GM23338 (cell line): ENCODE data around the gene CCSAP. TPM values are rescaled to one million over a fixed set of nuclear protein-coding genes. Genes with fewer than 3 reads are reported as not detected.
A peak's percentile ranks its signal among the peaks of the same experiment; 100 is the strongest.

ENCODE experiments used
- ATAC-seq: fragments of 200-7000 bp; cut with Tn5 transposase; 3 replicates; pipeline ENCODE4 v1.9.1; 2020
- DNase-seq: peaks from one replicate; pipeline ENCODE4 v3.0.0-alpha.2; 2015; ENCODE audit warnings: low spot score
- H2AFZ ChIP-seq: fragments of 200-600 bp; sonication (generic); 2 replicates; pipeline ENCODE4 v1.8.0; 2016; ENCODE audit warnings: antibody characterized with exemption, mild to moderate bottlenecking, moderate library complexity
- H3F3A ChIP-seq: fragments of 200-600 bp; sonication (generic); replicated peaks from 2 replicates; pipeline ENCODE4 v1.8.0; 2017; ENCODE audit warnings: antibody characterized with exemption, mixed run types, low read depth
- H3K27ac ChIP-seq: fragments of 200-600 bp; sonication (generic); 2 replicates; pipeline ENCODE4 v1.6.1; 2016; ENCODE audit warnings: low read depth
- H3K27me3 ChIP-seq: fragments of 200-600 bp; sonication (generic); 2 replicates; pipeline ENCODE4 v1.8.0; 2016; ENCODE audit warnings: mild to moderate bottlenecking, mixed run types, moderate library complexity; ENCODE audit not compliant: insufficient read depth
- H3K36me3 ChIP-seq: fragments of 200-600 bp; sonication (generic); 2 replicates; pipeline ENCODE4 v1.8.0; 2016; ENCODE audit warnings: mild to moderate bottlenecking; ENCODE audit not compliant: insufficient read depth
- H3K4me1 ChIP-seq: fragments of 200-600 bp; sonication (generic); 2 replicates; pipeline ENCODE4 v1.8.0; 2016; ENCODE audit warnings: mild to moderate bottlenecking, moderate library complexity; ENCODE audit not compliant: insufficient read depth
- H3K4me2 ChIP-seq: fragments of 200-600 bp; sonication (generic); 2 replicates; pipeline ENCODE4 v1.7.1; 2017; ENCODE audit warnings: mixed run types
- H3K4me3 ChIP-seq: fragments of 200-600 bp; sonication (generic); 2 replicates; pipeline ENCODE4 v1.6.1; 2016; ENCODE audit warnings: mixed run types
- H3K79me2 ChIP-seq: fragments of 200-600 bp; sonication (generic); replicated peaks from 2 replicates; pipeline ENCODE4 v1.8.0; 2017; ENCODE audit warnings: mild to moderate bottlenecking; ENCODE audit not compliant: insufficient read depth
- H3K9me2 ChIP-seq: fragments of 200-600 bp; sonication (generic); 2 replicates; pipeline ENCODE4 v1.8.0; 2017; ENCODE audit not compliant: insufficient read depth
- H4K20me1 ChIP-seq: fragments of 200-600 bp; sonication (generic); replicated peaks from 2 replicates; pipeline ENCODE4 v1.8.0; 2017; ENCODE audit warnings: mild to moderate bottlenecking; ENCODE audit not compliant: insufficient read depth
- H3K27ac Mint-ChIP-seq: 2 replicates; pipeline ENCODE4 v1.8.0; 2020; ENCODE audit warnings: inconsistent platforms, mild to moderate bottlenecking, moderate library complexity, mixed read lengths
- H3K27me3 Mint-ChIP-seq: 3 replicates; pipeline ENCODE4 v1.8.0; 2022; ENCODE audit warnings: low read depth, mild to moderate bottlenecking, moderate library complexity, mixed read lengths, inconsistent platforms; ENCODE audit not compliant: insufficient read depth, poor library complexity
- H3K36me3 Mint-ChIP-seq: 3 replicates; pipeline ENCODE4 v1.8.0; 2021; ENCODE audit warnings: low read depth, mild to moderate bottlenecking, inconsistent platforms, moderate library complexity, mixed read lengths
- H3K4me1 Mint-ChIP-seq: 3 replicates; pipeline ENCODE4 v1.8.0; 2020; ENCODE audit warnings: mild to moderate bottlenecking, inconsistent platforms, mixed read lengths
- H3K4me3 Mint-ChIP-seq: 3 replicates; pipeline ENCODE4 v1.8.0; 2021; ENCODE audit warnings: moderate library complexity, mild to moderate bottlenecking, inconsistent platforms, mixed read lengths
- H3K9me3 Mint-ChIP-seq: 3 replicates; pipeline ENCODE4 v1.8.0; 2020; ENCODE audit warnings: moderate library complexity, mild to moderate bottlenecking, inconsistent platforms, mixed read lengths
- CREB1 ChIP-seq: fragments of 250-450 bp; sonication (Bioruptor Pico); IDR thresholded peaks from 2 replicates; pipeline ENCODE4 v1.5.0; 2020; ENCODE audit warnings: low read depth, mild to moderate bottlenecking, moderate library complexity
- EZH2 ChIP-seq: fragments of 200-600 bp; sonication (generic); IDR thresholded peaks from one replicate; pipeline ENCODE4 v1.8.0; 2017; ENCODE audit warnings: antibody characterized with exemption, mild to moderate bottlenecking, low read depth; ENCODE audit not compliant: unreplicated experiment
- EZH2phosphoT487 ChIP-seq: fragments of 200-600 bp; sonication (generic); IDR thresholded peaks from one replicate; pipeline ENCODE4 v1.8.1; 2018; ENCODE audit warnings: antibody characterized with exemption; ENCODE audit not compliant: unreplicated experiment
- NANOG ChIP-seq: IDR thresholded peaks from 2 replicates; pipeline ENCODE4 v1.6.1; 2016; ENCODE audit warnings: antibody characterized with exemption, borderline replicate concordance
- POLR2AphosphoS5 ChIP-seq: IDR thresholded peaks from 2 replicates; pipeline ENCODE4 v1.6.1; 2016; ENCODE audit warnings: antibody characterized with exemption, low read depth
- STAT1 ChIP-seq: IDR thresholded peaks from one replicate; pipeline ENCODE4 v1.6.1; 2016; ENCODE audit warnings: antibody characterized with exemption; ENCODE audit not compliant: unreplicated experiment
- ZNF114 ChIP-seq: fragments of 250-450 bp; sonication (Bioruptor Pico); IDR thresholded peaks from 2 replicates; pipeline ENCODE4 v1.5.0; 2020; ENCODE audit warnings: mild to moderate bottlenecking, moderate library complexity
- polyA plus RNA-seq: library from polyadenylated mRNA; unstranded; fragments of >200 nt; fragmentation: Nextera tagmentation; extraction: Ambion mirVana; gene quantifications from 2 replicates; pipeline ENCODE4 v1.2.1, GENCODE V29; 2016
- total RNA-seq: library from RNA; depleted of rRNA; stranded (reverse); fragments of >200 nt; shearing (Covaris generic); gene quantifications from 2 replicates; pipeline ENCODE4 v1.2.3, GENCODE V29; 2014
- TF ChIP-seq, protein P1 (sequence below): IDR thresholded peaks from one replicate; pipeline ENCODE4 v1.6.1; 2018; ENCODE audit warnings: antibody characterized with exemption; ENCODE audit not compliant: unreplicated experiment
- TF ChIP-seq, protein P2 (sequence below): fragments of 250-450 bp; sonication (Bioruptor Pico); IDR thresholded peaks from 2 replicates; pipeline ENCODE4 v1.5.0; 2020; ENCODE audit warnings: mild to moderate bottlenecking, moderate library complexity

Gene CCSAP
- total and polyA plus RNA-seq, 2 experiments from 2014 or later, result 4.2 to 13.3 TPM

DNA sequence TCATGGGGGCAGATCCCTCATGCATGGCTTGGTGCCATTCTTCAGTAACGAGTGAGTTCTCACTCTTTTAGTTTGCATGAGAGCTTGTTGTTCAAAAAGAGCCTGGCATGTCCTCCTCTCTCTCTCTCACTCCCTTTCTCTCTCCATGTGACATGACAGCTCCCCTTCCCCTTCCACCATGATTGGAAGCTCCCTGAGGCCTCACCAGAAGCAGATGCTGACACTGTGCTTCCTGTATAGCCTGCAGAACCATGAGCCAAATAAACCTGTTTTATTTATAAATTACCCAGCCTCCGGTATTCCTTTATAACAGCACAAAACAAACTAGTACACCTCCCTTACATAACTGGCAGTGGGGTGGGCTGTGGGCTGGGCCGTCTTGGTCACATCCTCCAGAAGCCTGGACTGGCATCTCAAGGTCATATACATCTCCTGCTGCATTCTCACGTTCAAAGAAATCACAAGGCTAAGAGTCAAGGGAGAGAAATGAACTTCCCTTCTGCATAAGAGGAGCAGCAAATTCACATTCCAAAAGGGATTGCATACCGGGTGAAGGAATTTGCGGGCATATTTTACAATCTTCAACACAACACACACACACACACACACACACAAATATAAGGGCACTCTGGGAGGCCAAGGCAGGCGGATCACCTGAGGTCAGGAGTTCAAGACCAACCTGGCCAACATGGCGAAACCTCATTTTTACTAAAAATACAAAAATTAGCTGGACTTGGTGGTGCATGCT, 2.3 kb upstream of the CCSAP start (continued):
- TF ChIP-seq, protein P1, sequence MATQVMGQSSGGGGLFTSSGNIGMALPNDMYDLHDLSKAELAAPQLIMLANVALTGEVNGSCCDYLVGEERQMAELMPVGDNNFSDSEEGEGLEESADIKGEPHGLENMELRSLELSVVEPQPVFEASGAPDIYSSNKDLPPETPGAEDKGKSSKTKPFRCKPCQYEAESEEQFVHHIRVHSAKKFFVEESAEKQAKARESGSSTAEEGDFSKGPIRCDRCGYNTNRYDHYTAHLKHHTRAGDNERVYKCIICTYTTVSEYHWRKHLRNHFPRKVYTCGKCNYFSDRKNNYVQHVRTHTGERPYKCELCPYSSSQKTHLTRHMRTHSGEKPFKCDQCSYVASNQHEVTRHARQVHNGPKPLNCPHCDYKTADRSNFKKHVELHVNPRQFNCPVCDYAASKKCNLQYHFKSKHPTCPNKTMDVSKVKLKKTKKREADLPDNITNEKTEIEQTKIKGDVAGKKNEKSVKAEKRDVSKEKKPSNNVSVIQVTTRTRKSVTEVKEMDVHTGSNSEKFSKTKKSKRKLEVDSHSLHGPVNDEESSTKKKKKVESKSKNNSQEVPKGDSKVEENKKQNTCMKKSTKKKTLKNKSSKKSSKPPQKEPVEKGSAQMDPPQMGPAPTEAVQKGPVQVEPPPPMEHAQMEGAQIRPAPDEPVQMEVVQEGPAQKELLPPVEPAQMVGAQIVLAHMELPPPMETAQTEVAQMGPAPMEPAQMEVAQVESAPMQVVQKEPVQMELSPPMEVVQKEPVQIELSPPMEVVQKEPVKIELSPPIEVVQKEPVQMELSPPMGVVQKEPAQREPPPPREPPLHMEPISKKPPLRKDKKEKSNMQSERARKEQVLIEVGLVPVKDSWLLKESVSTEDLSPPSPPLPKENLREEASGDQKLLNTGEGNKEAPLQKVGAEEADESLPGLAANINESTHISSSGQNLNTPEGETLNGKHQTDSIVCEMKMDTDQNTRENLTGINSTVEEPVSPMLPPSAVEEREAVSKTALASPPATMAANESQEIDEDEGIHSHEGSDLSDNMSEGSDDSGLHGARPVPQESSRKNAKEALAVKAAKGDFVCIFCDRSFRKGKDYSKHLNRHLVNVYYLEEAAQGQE, result no peak
- TF ChIP-seq, protein P2, sequence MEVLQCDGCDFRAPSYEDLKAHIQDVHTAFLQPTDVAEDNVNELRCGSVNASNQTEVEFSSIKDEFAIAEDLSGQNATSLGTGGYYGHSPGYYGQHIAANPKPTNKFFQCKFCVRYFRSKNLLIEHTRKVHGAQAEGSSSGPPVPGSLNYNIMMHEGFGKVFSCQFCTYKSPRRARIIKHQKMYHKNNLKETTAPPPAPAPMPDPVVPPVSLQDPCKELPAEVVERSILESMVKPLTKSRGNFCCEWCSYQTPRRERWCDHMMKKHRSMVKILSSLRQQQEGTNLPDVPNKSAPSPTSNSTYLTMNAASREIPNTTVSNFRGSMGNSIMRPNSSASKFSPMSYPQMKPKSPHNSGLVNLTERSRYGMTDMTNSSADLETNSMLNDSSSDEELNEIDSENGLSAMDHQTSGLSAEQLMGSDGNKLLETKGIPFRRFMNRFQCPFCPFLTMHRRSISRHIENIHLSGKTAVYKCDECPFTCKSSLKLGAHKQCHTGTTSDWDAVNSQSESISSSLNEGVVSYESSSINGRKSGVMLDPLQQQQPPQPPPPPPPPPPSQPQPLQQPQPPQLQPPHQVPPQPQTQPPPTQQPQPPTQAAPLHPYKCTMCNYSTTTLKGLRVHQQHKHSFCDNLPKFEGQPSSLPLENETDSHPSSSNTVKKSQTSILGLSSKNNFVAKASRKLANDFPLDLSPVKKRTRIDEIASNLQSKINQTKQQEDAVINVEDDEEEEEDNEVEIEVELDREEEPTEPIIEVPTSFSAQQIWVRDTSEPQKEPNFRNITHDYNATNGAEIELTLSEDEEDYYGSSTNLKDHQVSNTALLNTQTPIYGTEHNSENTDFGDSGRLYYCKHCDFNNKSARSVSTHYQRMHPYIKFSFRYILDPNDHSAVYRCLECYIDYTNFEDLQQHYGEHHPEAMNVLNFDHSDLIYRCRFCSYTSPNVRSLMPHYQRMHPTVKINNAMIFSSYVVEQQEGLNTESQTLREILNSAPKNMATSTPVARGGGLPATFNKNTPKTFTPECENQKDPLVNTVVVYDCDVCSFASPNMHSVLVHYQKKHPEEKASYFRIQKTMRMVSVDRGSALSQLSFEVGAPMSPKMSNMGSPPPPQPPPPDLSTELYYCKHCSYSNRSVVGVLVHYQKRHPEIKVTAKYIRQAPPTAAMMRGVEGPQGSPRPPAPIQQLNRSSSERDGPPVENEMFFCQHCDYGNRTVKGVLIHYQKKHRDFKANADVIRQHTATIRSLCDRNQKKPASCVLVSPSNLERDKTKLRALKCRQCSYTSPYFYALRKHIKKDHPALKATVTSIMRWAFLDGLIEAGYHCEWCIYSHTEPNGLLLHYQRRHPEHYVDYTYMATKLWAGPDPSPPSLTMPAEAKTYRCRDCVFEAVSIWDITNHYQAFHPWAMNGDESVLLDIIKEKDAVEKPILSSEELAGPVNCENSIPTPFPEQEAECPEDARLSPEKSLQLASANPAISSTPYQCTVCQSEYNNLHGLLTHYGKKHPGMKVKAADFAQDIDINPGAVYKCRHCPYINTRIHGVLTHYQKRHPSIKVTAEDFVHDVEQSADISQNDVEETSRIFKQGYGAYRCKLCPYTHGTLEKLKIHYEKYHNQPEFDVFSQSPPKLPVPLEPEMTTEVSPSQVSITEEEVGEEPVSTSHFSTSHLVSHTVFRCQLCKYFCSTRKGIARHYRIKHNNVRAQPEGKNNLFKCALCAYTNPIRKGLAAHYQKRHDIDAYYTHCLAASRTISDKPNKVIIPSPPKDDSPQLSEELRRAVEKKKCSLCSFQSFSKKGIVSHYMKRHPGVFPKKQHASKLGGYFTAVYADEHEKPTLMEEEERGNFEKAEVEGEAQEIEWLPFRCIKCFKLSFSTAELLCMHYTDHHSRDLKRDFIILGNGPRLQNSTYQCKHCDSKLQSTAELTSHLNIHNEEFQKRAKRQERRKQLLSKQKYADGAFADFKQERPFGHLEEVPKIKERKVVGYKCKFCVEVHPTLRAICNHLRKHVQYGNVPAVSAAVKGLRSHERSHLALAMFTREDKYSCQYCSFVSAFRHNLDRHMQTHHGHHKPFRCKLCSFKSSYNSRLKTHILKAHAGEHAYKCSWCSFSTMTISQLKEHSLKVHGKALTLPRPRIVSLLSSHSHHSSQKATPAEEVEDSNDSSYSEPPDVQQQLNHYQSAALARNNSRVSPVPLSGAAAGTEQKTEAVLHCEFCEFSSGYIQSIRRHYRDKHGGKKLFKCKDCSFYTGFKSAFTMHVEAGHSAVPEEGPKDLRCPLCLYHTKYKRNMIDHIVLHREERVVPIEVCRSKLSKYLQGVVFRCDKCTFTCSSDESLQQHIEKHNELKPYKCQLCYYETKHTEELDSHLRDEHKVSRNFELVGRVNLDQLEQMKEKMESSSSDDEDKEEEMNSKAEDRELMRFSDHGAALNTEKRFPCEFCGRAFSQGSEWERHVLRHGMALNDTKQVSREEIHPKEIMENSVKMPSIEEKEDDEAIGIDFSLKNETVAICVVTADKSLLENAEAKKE (CRISPR knock-in tag), result no peak

GRCh38 chr1:229344139-229344538, 1.3 kb upstream of the CCSAP start:
- peak overlapping the region; percentile 77; the same call in 2 of the 3 replicates for H3K4me3 Mint-ChIP-seq

More at GRCh38 chr1:229344139-229344538, 1.3 kb upstream of the CCSAP start:
- Mint-ChIP-seq H3K36me3 (peaks cover 3% of the 10 kb centered on the region; the same call in 1 of the 3 replicates), H3K4me1 (peaks cover 15% of the 10 kb centered on the region), H3K27me3 (peaks cover 27% of the 10 kb centered on the region), H3K9me3 (peaks cover 7% of the 10 kb centered on the region), H3K27ac (no peak overlapping the region)
- 0 out of 2 replicates have a peak, but pooled peaks cover 7% of the 10 kb centered on the region for H3F3A ChIP-seq
- no peaks in the 10 kb centered on the region; the same call in 1 of the 2 replicates for H3K36me3 ChIP-seq
- TF ChIP-seq CREB1 (CRISPR knock-in tag) (no peak), STAT1 (no peak), NANOG (no peak), POLR2AphosphoS5 (no peak), EZH2phosphoT487 (no peak), ZNF114 (no peak), EZH2 (no peak)
- H2AFZ ChIP-seq, result peak overlapping the region; percentile 56; the same call in 1 of the 2 replicates
- no peaks in the 10 kb centered on the region; the same call in 1 of the 2 replicates for H4K20me1 ChIP-seq
- peaks cover 22% of the 10 kb centered on the region for H3K79me2 ChIP-seq
- H3K4me2 ChIP-seq, result peak overlapping the region; percentile 76; the same call in 1 of the 2 replicates
- DNase-seq, result no peak
- no peak overlapping the region for H3K27ac ChIP-seq
- peaks cover 19% of the 10 kb centered on the region for H3K4me1 ChIP-seq
- 0 out of 2 replicates have a peak, but pooled peaks cover 3% of the 10 kb centered on the region for H3K9me2 ChIP-seq
- H3K4me3 ChIP-seq, result no peak overlapping the region; the same call in 1 of the 2 replicates
- no peak for ATAC-seq
- peaks cover 43% of the 10 kb centered on the region for H3K27me3 ChIP-seq
